Measurements from ENCODE around the gene STAG2. TPM values are rescaled to one million over a fixed set of nuclear protein-coding genes. Genes with fewer than 3 reads are reported as not detected.

Gene STAG2
- total and polyA plus RNA-seq, 2 donors (not counting 1 experiment from before 2014, with no cell fraction given) = 56.6 to 96.4 TPM

- H3K27ac ChIP-seq (ENCODE audit: insufficient read depth, low read length) = no peak overlapping the region
- no peak overlapping the region for H3K9ac ChIP-seq (ENCODE audit: insufficient read depth, low read length)
- H3K27me3 ChIP-seq (ENCODE audit: control insufficient read depth, insufficient read depth, low read length) = no peaks in the 10 kb centered on the region
- no peaks in the 10 kb centered on the region for H3K36me3 ChIP-seq (ENCODE audit: control insufficient read depth, insufficient read depth, low read length)
- no peak for TF ChIP-seq EZH2 (IDR thresholded peaks at IDR 0.05; ENCODE audit: low read length, missing control alignments)
- TF ChIP-seq CTCF (conservative IDR thresholded peaks at IDR 0.05 in 1 of 2, IDR thresholded peaks at IDR 0.05 in 1 of 2; ENCODE audit: low read depth in 1 of 2, low read length in 2 of 2) = no peak
- no peak overlapping the region for H3K4me3 ChIP-seq (replicated peaks in 1 of 4; ENCODE audit: control extremely low read depth in 1 of 4, insufficient read depth in 1 of 4, low read depth in 3 of 4, low read length in 4 of 4)
- H3K79me2 ChIP-seq (ENCODE audit: control insufficient read depth, insufficient read depth, low read length) = no peaks in the 10 kb centered on the region
- H3K9me3 ChIP-seq (ENCODE audit: control insufficient read depth, insufficient read depth, low read depth, low read length) = no peaks in the 10 kb centered on the region
- H3K4me2 ChIP-seq (ENCODE audit: extremely low read depth, insufficient read depth, low read length) = no peak overlapping the region
- no peak overlapping the region for H2AFZ ChIP-seq (ENCODE audit: low read length)
- no peak for DNase-seq (ENCODE audit: low read depth in 2 of 2)
- H3K4me1 ChIP-seq (ENCODE audit: control insufficient read depth, extremely low read depth, insufficient read depth, low read length) = no peaks in the 10 kb centered on the region
- H4K20me1 ChIP-seq (ENCODE audit: control insufficient read depth, extremely low read depth, insufficient read depth, low read length) = no peaks in the 10 kb centered on the region
Observed at GRCh38 chrX:124145749-124146148, 184.2 kb downstream of the STAG2 start.

GRCh38 chrX:124151195-124151594 is 189.7 kb downstream of the STAG2 start:
- TF ChIP-seq CTCF (conservative IDR thresholded peaks at IDR 0.05 in 1 of 2, IDR thresholded peaks at IDR 0.05 in 1 of 2; ENCODE audit: low read depth in 1 of 2, low read length in 2 of 2) (no peak), EZH2 (IDR thresholded peaks at IDR 0.05; ENCODE audit: low read length, missing control alignments) (no peak)
- no peaks in the 10 kb centered on the region for H3K27me3 ChIP-seq (ENCODE audit: control insufficient read depth, insufficient read depth, low read length)
- no peaks in the 10 kb centered on the region for H3K9me3 ChIP-seq (ENCODE audit: control insufficient read depth, insufficient read depth, low read depth, low read length)
- H4K20me1 ChIP-seq (ENCODE audit: control insufficient read depth, extremely low read depth, insufficient read depth, low read length) = no peaks in the 10 kb centered on the region
- H3K9ac ChIP-seq (ENCODE audit: insufficient read depth, low read length) = no peak overlapping the region
- no peak overlapping the region for H2AFZ ChIP-seq (ENCODE audit: low read length)
- H3K36me3 ChIP-seq (ENCODE audit: control insufficient read depth, insufficient read depth, low read length) = no peaks in the 10 kb centered on the region
- H3K27ac ChIP-seq (ENCODE audit: insufficient read depth, low read length) = no peak overlapping the region
- no peaks in the 10 kb centered on the region for H3K79me2 ChIP-seq (ENCODE audit: control insufficient read depth, insufficient read depth, low read length)
- H3K4me3 ChIP-seq (replicated peaks in 1 of 4; ENCODE audit: control extremely low read depth in 1 of 4, insufficient read depth in 1 of 4, low read depth in 3 of 4, low read length in 4 of 4) = no peak overlapping the region
- no peak for DNase-seq (ENCODE audit: low read depth in 2 of 2)
- no peak overlapping the region for H3K4me2 ChIP-seq (ENCODE audit: extremely low read depth, insufficient read depth, low read length)
- no peaks in the 10 kb centered on the region for H3K4me1 ChIP-seq (ENCODE audit: control insufficient read depth, extremely low read depth, insufficient read depth, low read length)

Other genes starting within 250 kb of the STAG2 start
- gene THOC2, start 228.7 kb upstream of the STAG2 start, total RNA-seq = 54.7 and 62.9 TPM in 2 replicates
- gene THOC2, start 228.7 kb upstream of the STAG2 start, polyA plus RNA-seq = 64.1 and 70.0 TPM in 2 replicates
- gene XIAP, start 101.7 kb upstream of the STAG2 start, total RNA-seq = 37.0 and 45.1 TPM in 2 replicates
- gene XIAP, start 101.7 kb upstream of the STAG2 start, polyA plus RNA-seq = 21.5 and 21.8 TPM in 2 replicates

Data from fibroblast of lung (primary cell).